DND-41 (cell line): ENCODE results near the gene GPR132.

Experiments
- ATAC-seq: fragments of 200-7000 bp; cut with Tn5 transposase; 3 replicates; pipeline ENCODE4 v1.9.1; 2021; ENCODE audit warnings: low read depth; ENCODE audit not compliant: insufficient read depth
- DNase-seq: peaks from one replicate; pipeline ENCODE4 v3.0.0-alpha.2; 2020
- H2AFZ ChIP-seq: 2 replicates; pipeline ENCODE4 v1.6.0; 2012; ENCODE audit warnings: low read depth, low read length
- H3K27ac ChIP-seq: 2 replicates; pipeline ENCODE4 v1.5.1; 2012; ENCODE audit warnings: low read length, inconsistent platforms
- H3K27me3 ChIP-seq: fragments of 200-600 bp; sonication (generic); 2 replicates; pipeline ENCODE4 v1.6.0; 2012; ENCODE audit warnings: low read length, mild to moderate bottlenecking, inconsistent platforms; ENCODE audit not compliant: insufficient read depth, poor library complexity
- H3K36me3 ChIP-seq: 2 replicates; pipeline ENCODE4 v1.5.1; 2012; ENCODE audit warnings: low read length, inconsistent platforms; ENCODE audit not compliant: insufficient read depth
- H3K4me1 ChIP-seq: 2 replicates; pipeline ENCODE4 v1.5.1; 2012; ENCODE audit warnings: mild to moderate bottlenecking, low read length; ENCODE audit not compliant: insufficient read depth
- H3K4me2 ChIP-seq: 2 replicates; pipeline ENCODE4 v1.6.0; 2012; ENCODE audit warnings: mild to moderate bottlenecking, moderate library complexity, low read length, inconsistent platforms; ENCODE audit not compliant: insufficient read depth
- H3K4me3 ChIP-seq, 2 experiments: fragments of 200-600 bp in 1 of 2; shearing (Covaris generic) in 1 of 2; 2 replicates each; pipeline ENCODE4 v1.5.1; 2012 to 2016; ENCODE audit warnings: inconsistent platforms in 2 of 2, low read length in 2 of 2, mild to moderate bottlenecking in 2 of 2, low read depth in 1 of 2, moderate library complexity in 1 of 2
- H3K79me2 ChIP-seq: 2 replicates; pipeline ENCODE4 v1.6.0; 2012; ENCODE audit warnings: low read length, inconsistent platforms; ENCODE audit not compliant: insufficient read depth
- H3K9ac ChIP-seq: 2 replicates; pipeline ENCODE4 v1.6.0; 2012; ENCODE audit warnings: low read depth, mild to moderate bottlenecking, inconsistent platforms, low read length, moderate library complexity
- H3K9me3 ChIP-seq: 2 replicates; pipeline ENCODE4 v1.5.1; 2012; ENCODE audit warnings: low read length, moderate library complexity, mild to moderate bottlenecking, inconsistent platforms; ENCODE audit not compliant: insufficient read depth, severe bottlenecking
- H4K20me1 ChIP-seq: 2 replicates; pipeline ENCODE4 v1.6.0; 2012; ENCODE audit warnings: low read length; ENCODE audit not compliant: insufficient read depth
- EZH2 ChIP-seq: IDR thresholded peaks from 3 replicates; pipeline ENCODE4 v1.6.1; 2012; ENCODE audit warnings: borderline replicate concordance, low read depth, mild to moderate bottlenecking, moderate library complexity, low read length, inconsistent platforms; ENCODE audit not compliant: severe bottlenecking
- TF ChIP-seq, protein P1 (sequence below): IDR thresholded peaks from 2 replicates; pipeline ENCODE4 v1.5.1; 2012; ENCODE audit warnings: borderline replicate concordance, low read length, moderate library complexity, mild to moderate bottlenecking; ENCODE audit not compliant: poor library complexity, severe bottlenecking; ENCODE audit errors: extremely low read depth

GPR132 gene

GRCh38 chr14:105018414-105018813, 46.8 kb downstream of the GPR132 start:
- peaks cover 71% of the 10 kb centered on the region for H4K20me1 ChIP-seq
- peaks cover 87% of the 10 kb centered on the region for H3K79me2 ChIP-seq
- H3K4me3 ChIP-seq, result peak overlapping the region in 1 of 2 experiments; percentile 44; a peak in 2 of 4 replicates
- H3K4me2 ChIP-seq, result peak overlapping the region; percentile 95
- peaks cover 52% of the 10 kb centered on the region for H3K4me1 ChIP-seq
- H3K9ac ChIP-seq, result peak overlapping the region; percentile 100
- H3K9me3 ChIP-seq, result no peaks in the 10 kb centered on the region
- TF ChIP-seq, protein P1, sequence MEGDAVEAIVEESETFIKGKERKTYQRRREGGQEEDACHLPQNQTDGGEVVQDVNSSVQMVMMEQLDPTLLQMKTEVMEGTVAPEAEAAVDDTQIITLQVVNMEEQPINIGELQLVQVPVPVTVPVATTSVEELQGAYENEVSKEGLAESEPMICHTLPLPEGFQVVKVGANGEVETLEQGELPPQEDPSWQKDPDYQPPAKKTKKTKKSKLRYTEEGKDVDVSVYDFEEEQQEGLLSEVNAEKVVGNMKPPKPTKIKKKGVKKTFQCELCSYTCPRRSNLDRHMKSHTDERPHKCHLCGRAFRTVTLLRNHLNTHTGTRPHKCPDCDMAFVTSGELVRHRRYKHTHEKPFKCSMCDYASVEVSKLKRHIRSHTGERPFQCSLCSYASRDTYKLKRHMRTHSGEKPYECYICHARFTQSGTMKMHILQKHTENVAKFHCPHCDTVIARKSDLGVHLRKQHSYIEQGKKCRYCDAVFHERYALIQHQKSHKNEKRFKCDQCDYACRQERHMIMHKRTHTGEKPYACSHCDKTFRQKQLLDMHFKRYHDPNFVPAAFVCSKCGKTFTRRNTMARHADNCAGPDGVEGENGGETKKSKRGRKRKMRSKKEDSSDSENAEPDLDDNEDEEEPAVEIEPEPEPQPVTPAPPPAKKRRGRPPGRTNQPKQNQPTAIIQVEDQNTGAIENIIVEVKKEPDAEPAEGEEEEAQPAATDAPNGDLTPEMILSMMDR, result no peak
- no peak for TF ChIP-seq EZH2
- ATAC-seq (no peak), DNase-seq (no peak)
- H3K27me3 ChIP-seq, result no peaks in the 10 kb centered on the region
- no peak overlapping the region for H2AFZ ChIP-seq
- H3K27ac ChIP-seq, result no peak overlapping the region
- H3K36me3 ChIP-seq, result peaks cover 63% of the 10 kb centered on the region

DNA sequence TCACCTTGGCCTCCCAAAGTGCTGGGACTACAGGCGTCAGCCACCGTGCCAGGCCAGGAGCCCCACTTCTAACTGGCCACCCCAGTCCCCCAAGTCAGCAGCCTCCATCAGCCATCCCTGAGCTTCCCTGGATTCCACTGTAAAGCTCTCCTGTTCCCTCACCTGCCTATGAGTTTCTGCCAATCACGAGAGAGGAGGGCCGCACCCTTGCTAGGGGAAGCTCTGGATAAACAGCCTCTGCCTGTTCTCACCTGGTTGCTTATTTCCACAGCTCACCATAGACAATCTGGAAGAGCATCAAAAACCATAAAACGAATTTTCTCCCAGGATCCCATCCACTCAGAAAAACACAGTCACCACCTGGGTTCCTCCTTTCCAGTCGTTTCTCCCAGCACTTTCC, 49.3 kb downstream of the GPR132 start:
- H3K4me3 ChIP-seq, result no peak overlapping the region
- H4K20me1 ChIP-seq, result peaks cover 96% of the 10 kb centered on the region
- peak overlapping the region; percentile 43; the same call in 1 of the 2 replicates for H3K4me2 ChIP-seq
- no peak for ATAC-seq
- no peak overlapping the region for H2AFZ ChIP-seq
- TF ChIP-seq, protein P1, result no peak
- no peak for TF ChIP-seq EZH2
- no peak overlapping the region for H3K27ac ChIP-seq
- peaks cover 43% of the 10 kb centered on the region for H3K4me1 ChIP-seq
- peaks cover 88% of the 10 kb centered on the region for H3K36me3 ChIP-seq
- H3K79me2 ChIP-seq, result peaks cover 100% of the 10 kb centered on the region
- H3K9ac ChIP-seq, result peak overlapping the region; percentile 4; the same call in 1 of the 2 replicates
- H3K27me3 ChIP-seq, result no peaks in the 10 kb centered on the region
- DNase-seq, result no peak
- no peaks in the 10 kb centered on the region for H3K9me3 ChIP-seq

DNA sequence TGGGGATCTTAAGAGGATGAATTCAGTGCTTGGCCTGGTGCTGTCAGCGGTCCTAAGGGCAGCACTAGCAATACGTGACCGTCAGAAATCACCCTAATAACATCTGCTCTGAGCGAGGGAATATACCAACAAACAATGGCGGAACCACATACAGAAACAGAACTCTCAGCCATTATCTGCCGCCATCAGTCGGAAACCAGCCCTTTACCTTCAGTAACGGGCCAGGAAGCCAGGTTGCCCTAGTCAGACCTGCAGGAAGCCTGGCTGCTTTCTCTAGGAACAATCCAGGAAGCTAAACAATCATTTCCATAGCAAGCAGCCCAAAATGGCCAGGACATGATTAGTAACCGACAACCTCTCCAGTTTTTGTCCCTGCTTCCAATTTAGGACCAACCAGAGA, 50.0 kb downstream of the GPR132 start:
- peaks cover 91% of the 10 kb centered on the region for H3K36me3 ChIP-seq
- DNase-seq (no peak), ATAC-seq (no peak)
- peaks cover 43% of the 10 kb centered on the region for H3K4me1 ChIP-seq
- peaks cover 100% of the 10 kb centered on the region for H3K79me2 ChIP-seq
- no peaks in the 10 kb centered on the region for H3K9me3 ChIP-seq
- peaks cover 100% of the 10 kb centered on the region for H4K20me1 ChIP-seq
- no peak overlapping the region for H3K4me3 ChIP-seq
- no peak overlapping the region for H3K27ac ChIP-seq
- H2AFZ ChIP-seq, result no peak overlapping the region
- no peaks in the 10 kb centered on the region for H3K27me3 ChIP-seq
- peak overlapping the region; percentile 3; the same call in 1 of the 2 replicates for H3K4me2 ChIP-seq
- TF ChIP-seq EZH2, result no peak
- TF ChIP-seq, protein P1, result no peak
- no peak overlapping the region for H3K9ac ChIP-seq
